MM.1S (cell line): Measurements from ENCODE around the gene TXLNG.

ENCODE experiments used
- DNase-seq: peaks from one replicate; pipeline ENCODE4 v3.0.0-alpha.2; 2015
- H2AFZ ChIP-seq: fragments of 300-600 bp; sonication (generic); 2 replicates; pipeline ENCODE4 v1.6.0; 2016; ENCODE audit warnings: antibody characterized with exemption, low read length
- H3F3A ChIP-seq: fragments of 300-600 bp; sonication (generic); 2 replicates; pipeline ENCODE4 v1.6.1; 2016; ENCODE audit warnings: mild to moderate bottlenecking, antibody characterized with exemption, low read length, moderate library complexity, mixed read lengths; ENCODE audit not compliant: insufficient read depth
- H3K27ac ChIP-seq: fragments of 300-600 bp; sonication (generic); 2 replicates; pipeline ENCODE4 v1.5.1; 2016; ENCODE audit warnings: mild to moderate bottlenecking, low read length
- H3K27me3 ChIP-seq: fragments of 300-600 bp; sonication (generic); replicated peaks from 2 replicates; pipeline ENCODE4 v1.6.0; 2016; ENCODE audit warnings: low read length; ENCODE audit not compliant: insufficient read depth
- H3K36me3 ChIP-seq: fragments of 300-600 bp; sonication (generic); replicated peaks from 2 replicates; pipeline ENCODE4 v1.6.1; 2016; ENCODE audit warnings: mild to moderate bottlenecking, low read length, mixed read lengths; ENCODE audit not compliant: insufficient read depth
- H3K4me1 ChIP-seq: fragments of 300-600 bp; sonication (generic); 2 replicates; pipeline ENCODE4 v1.6.1; 2016; ENCODE audit warnings: low read length, mixed read lengths
- H3K4me2 ChIP-seq: fragments of 300-600 bp; sonication (generic); 2 replicates; pipeline ENCODE4 v1.6.0; 2016; ENCODE audit warnings: low read depth, low read length
- H3K4me3 ChIP-seq: fragments of 300-600 bp; sonication (generic); 2 replicates; pipeline ENCODE4 v1.5.1; 2016; ENCODE audit warnings: low read length, mixed read lengths
- H3K79me2 ChIP-seq: fragments of 300-600 bp; sonication (generic); 2 replicates; pipeline ENCODE4 v1.6.1; 2016; ENCODE audit warnings: mixed run types, low read length, mixed read lengths
- H3K9ac ChIP-seq: fragments of 300-600 bp; sonication (generic); 2 replicates; pipeline ENCODE4 v1.6.1; 2016; ENCODE audit warnings: low read length, mixed read lengths
- H3K9me2 ChIP-seq: fragments of 300-600 bp; sonication (generic); replicated peaks from 2 replicates; pipeline ENCODE4 v1.6.1; 2016; ENCODE audit warnings: mild to moderate bottlenecking, low read length, mixed read lengths; ENCODE audit not compliant: insufficient read depth
- H3K9me3 ChIP-seq: fragments of 300-600 bp; sonication (generic); replicated peaks from 2 replicates; pipeline ENCODE4 v1.6.1; 2016; ENCODE audit warnings: mild to moderate bottlenecking, low read length, mixed read lengths; ENCODE audit not compliant: insufficient read depth
- H4K20me1 ChIP-seq: fragments of 300-600 bp; sonication (generic); 2 replicates; pipeline ENCODE4 v1.6.1; 2016; ENCODE audit warnings: mild to moderate bottlenecking, low read length, moderate library complexity, mixed read lengths; ENCODE audit not compliant: insufficient read depth
- EZH2 ChIP-seq: fragments of 300-600 bp; sonication (generic); optimal IDR thresholded peaks from 2 replicates; pipeline ENCODE3; 2017; ENCODE audit warnings: low read depth, mild to moderate bottlenecking, antibody characterized with exemption, low read length, mixed read lengths
- EZH2phosphoT487 ChIP-seq: fragments of 300-600 bp; sonication (generic); IDR thresholded peaks from 2 replicates; pipeline ENCODE4 v1.6.1; 2018; ENCODE audit warnings: antibody characterized with exemption, low read length
- TF ChIP-seq, protein P1 (sequence below): fragments of 300-600 bp; sonication (generic); IDR thresholded peaks from 2 replicates; pipeline ENCODE4 v1.5.1; 2016; ENCODE audit warnings: antibody characterized with exemption, low read length, mixed read lengths

Gene TXLNG

GRCh38 chrX:16745102-16745501 lies 41.2 kb upstream of the TXLNG start:
- no peaks in the 10 kb centered on the region for H3K9me2 ChIP-seq
- H3K27ac ChIP-seq: no peak overlapping the region
- no peaks in the 10 kb centered on the region for H3K27me3 ChIP-seq
- no peak overlapping the region for H2AFZ ChIP-seq
- no peak for TF ChIP-seq EZH2
- no peak for TF ChIP-seq EZH2phosphoT487
- TF ChIP-seq, protein P1, sequence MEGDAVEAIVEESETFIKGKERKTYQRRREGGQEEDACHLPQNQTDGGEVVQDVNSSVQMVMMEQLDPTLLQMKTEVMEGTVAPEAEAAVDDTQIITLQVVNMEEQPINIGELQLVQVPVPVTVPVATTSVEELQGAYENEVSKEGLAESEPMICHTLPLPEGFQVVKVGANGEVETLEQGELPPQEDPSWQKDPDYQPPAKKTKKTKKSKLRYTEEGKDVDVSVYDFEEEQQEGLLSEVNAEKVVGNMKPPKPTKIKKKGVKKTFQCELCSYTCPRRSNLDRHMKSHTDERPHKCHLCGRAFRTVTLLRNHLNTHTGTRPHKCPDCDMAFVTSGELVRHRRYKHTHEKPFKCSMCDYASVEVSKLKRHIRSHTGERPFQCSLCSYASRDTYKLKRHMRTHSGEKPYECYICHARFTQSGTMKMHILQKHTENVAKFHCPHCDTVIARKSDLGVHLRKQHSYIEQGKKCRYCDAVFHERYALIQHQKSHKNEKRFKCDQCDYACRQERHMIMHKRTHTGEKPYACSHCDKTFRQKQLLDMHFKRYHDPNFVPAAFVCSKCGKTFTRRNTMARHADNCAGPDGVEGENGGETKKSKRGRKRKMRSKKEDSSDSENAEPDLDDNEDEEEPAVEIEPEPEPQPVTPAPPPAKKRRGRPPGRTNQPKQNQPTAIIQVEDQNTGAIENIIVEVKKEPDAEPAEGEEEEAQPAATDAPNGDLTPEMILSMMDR: no peak
- H3K9me3 ChIP-seq: no peaks in the 10 kb centered on the region
- H3K79me2 ChIP-seq: no peaks in the 10 kb centered on the region
- H3K9ac ChIP-seq: no peak overlapping the region
- H3K36me3 ChIP-seq: no peaks in the 10 kb centered on the region
- no peak overlapping the region for H3K4me3 ChIP-seq
- H3K4me1 ChIP-seq: no peaks in the 10 kb centered on the region
- no peaks in the 10 kb centered on the region for H4K20me1 ChIP-seq
- no peaks in the 10 kb centered on the region for H3F3A ChIP-seq
- no peak for DNase-seq
- H3K4me2 ChIP-seq: no peak overlapping the region

- TF ChIP-seq EZH2phosphoT487 (no peak), EZH2 (no peak)
- TF ChIP-seq, protein P1: no peak
- H3K4me3 ChIP-seq: no peak overlapping the region
- H3K9ac ChIP-seq: no peak overlapping the region
- H2AFZ ChIP-seq: no peak overlapping the region
- no peaks in the 10 kb centered on the region for H3K36me3 ChIP-seq
- H3K79me2 ChIP-seq: no peaks in the 10 kb centered on the region
- no peaks in the 10 kb centered on the region for H3K27me3 ChIP-seq
- H3K9me3 ChIP-seq: no peaks in the 10 kb centered on the region
- H3F3A ChIP-seq: no peaks in the 10 kb centered on the region
- H4K20me1 ChIP-seq: no peaks in the 10 kb centered on the region
- H3K4me1 ChIP-seq: no peaks in the 10 kb centered on the region
- H3K4me2 ChIP-seq: no peak overlapping the region
- no peaks in the 10 kb centered on the region for H3K9me2 ChIP-seq
- no peak for DNase-seq
- no peak overlapping the region for H3K27ac ChIP-seq
Observed at GRCh38 chrX:16745659-16746058, 40.6 kb upstream of the TXLNG start.

DNA sequence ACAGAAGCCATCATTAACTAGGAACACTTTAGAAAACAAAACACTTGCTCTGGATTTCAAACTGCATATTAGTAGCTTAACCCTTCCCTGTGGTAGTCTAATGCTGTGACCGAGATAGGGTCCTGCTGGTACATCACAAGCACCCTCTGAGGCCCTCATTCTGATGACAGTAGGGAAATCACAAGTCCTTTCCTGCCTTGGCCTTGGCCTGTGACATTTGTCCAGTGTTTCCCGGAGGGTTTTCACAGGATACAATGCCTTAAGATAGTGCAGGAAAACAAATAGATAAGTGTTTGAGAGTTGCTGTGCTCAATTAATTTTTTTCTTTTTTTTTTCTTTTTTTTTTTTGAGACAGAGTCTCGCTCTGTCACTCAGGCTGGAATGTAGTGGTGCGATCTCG lies 37.8 kb upstream of the TXLNG start:
- Histone ChIP-seq H3K27ac (no peak overlapping the region), H4K20me1 (no peaks in the 10 kb centered on the region), H3K36me3 (no peaks in the 10 kb centered on the region), H3K9me3 (no peaks in the 10 kb centered on the region), H3K9ac (no peak overlapping the region), H3K79me2 (no peaks in the 10 kb centered on the region), H2AFZ (no peak overlapping the region), H3K4me2 (no peak overlapping the region), H3K27me3 (no peaks in the 10 kb centered on the region), H3K9me2 (no peaks in the 10 kb centered on the region), H3K4me3 (no peak overlapping the region), H3K4me1 (no peaks in the 10 kb centered on the region), H3F3A (no peaks in the 10 kb centered on the region)
- DNase-seq: no peak
- TF ChIP-seq EZH2phosphoT487: no peak
- TF ChIP-seq EZH2: no peak
- TF ChIP-seq, protein P1: no peak
